K562 (cell line): ENCODE measurements around the gene WSCD1. TPM values are rescaled to one million over a fixed set of nuclear protein-coding genes. Genes with fewer than 3 reads are reported as not detected.

Source experiments
- CBFB ChIP-seq: sonication (generic); formaldehyde crosslinking; IDR thresholded peaks from 2 replicates; pipeline ENCODE4 v1.4.0; 2020; ENCODE audit warnings: mild to moderate bottlenecking, missing genetic modification reagents
- PPARD ChIP-seq: fragments of 250-450 bp; sonication (Bioruptor Pico); IDR thresholded peaks from 2 replicates; pipeline ENCODE4 v1.8.0; 2022; ENCODE audit warnings: inconsistent platforms, mild to moderate bottlenecking, moderate library complexity
- RBFOX2 ChIP-seq: fragments of 200-400 bp; formaldehyde crosslinking; IDR thresholded peaks from 2 replicates; pipeline ENCODE4 v1.6.1; 2017; ENCODE audit warnings: low read depth, mild to moderate bottlenecking, low read length, moderate library complexity
- SAFB ChIP-seq: fragments of 200-400 bp; formaldehyde crosslinking; IDR thresholded peaks from 2 replicates; pipeline ENCODE4 v1.6.1; 2017; ENCODE audit warnings: low read depth, low read length, borderline replicate concordance
- STAT6 ChIP-seq: sonication (generic); formaldehyde crosslinking; IDR thresholded peaks from 2 replicates; pipeline ENCODE4 v1.8.1; 2023; ENCODE audit warnings: mild to moderate bottlenecking, missing genetic modification reagents
- THRB ChIP-seq: fragments of 450-650 bp; formaldehyde crosslinking; conservative IDR thresholded peaks from 2 replicates; pipeline ENCODE4 v1.4.0; 2022; ENCODE audit warnings: mild to moderate bottlenecking, missing genetic modification characterization
- ZHX1 ChIP-seq: fragments of 150-350 bp; conservative IDR thresholded peaks from 2 replicates; pipeline ENCODE4 v1.6.1; 2014; ENCODE audit warnings: low read length
- ZNF592 ChIP-seq: fragments of 450-650 bp; IDR thresholded peaks from 2 replicates; pipeline ENCODE4 v1.6.1; 2017; ENCODE audit warnings: antibody characterized with exemption, mild to moderate bottlenecking
- polyA plus RNA-seq, 8 experiments: library from polyadenylated mRNA; depleted of rRNA in 4 of 8; stranded (reverse) in 5 of 8; unstranded in 3 of 8; fragments of >200 nt; fragmentation: Nextera tagmentation in 2 of 8; fragmentation: Illumina TruSeq in 1 of 8; extraction: Ambion mirVana in 2 of 8; extraction: Trizol in 1 of 8; gene quantifications; 2 replicates each; pipeline versions ENCODE4 v1.2.1 to v1.2.3, GENCODE V29; 2011 to 2014; ENCODE audit warnings: inconsistent platforms in 1 of 8, missing spikeins in 1 of 8
- total RNA-seq, 7 experiments: library from RNA; depleted of rRNA in 6 of 7; stranded (reverse); fragments of >200 nt in 6 of 7; fragmentation: Illumina TruSeq in 2 of 7; extraction: Trizol in 2 of 7; gene quantifications; 2 replicates each; pipeline versions ENCODE4 v1.2.1 to v1.2.3, GENCODE V29; 2011 to 2021; ENCODE audit warnings: low replicate concordance in 1 of 7

WSCD1 gene
- total and polyA plus RNA-seq, 9 of the 15 experiments (the other 6 are each of a cell fraction or from before 2014, with no cell fraction given) = not detected

- TF ChIP-seq STAT6 (CRISPR knock-in tag) (no peak), ZHX1 (no peak), PPARD (CRISPR knock-in tag) (no peak), RBFOX2 (no peak), CBFB (CRISPR knock-in tag) (no peak), ZNF592 (no peak), THRB (no peak), SAFB (no peak)
These were observed 54.7 kb downstream of the WSCD1 start (continued) for GRCh38 chr17:6124856-6125255.
